ENCODE results near the gene AUP1.
"Not testable (repeated sequence)": the region's sequence is repeated elsewhere in the genome, so short reads cannot be mapped to it uniquely, and the experiment has no call there.

Gene AUP1

GRCh38 chr2:74529357-74530238 lies at the start of gene AUP1, which contains the start of gene HTRA2:
TSS of gene AUP1 (minus strand) at chr2:74529706. CDS start at chr2:74529629, 77 bp downstream.
TSS of gene HTRA2 (plus strand) at chr2:74529933. CDS start at chr2:74530007, 74 bp downstream.
- DNase-seq = peak; percentile 97

- DNase-seq = no peak
These were observed 48.9 kb upstream of the AUP1 start for GRCh38 chr2:74578408-74578807.

GRCh38 chr2:74577448-74577847 lies 47.9 kb upstream of the AUP1 start:
- DNase-seq = no peak

GRCh38 chr2:74576863-74577229 lies 47.3 kb upstream of the AUP1 start:
- no peak for DNase-seq

GRCh38 chr2:74576211-74576862 lies 46.8 kb upstream of the AUP1 start:
- no peak for DNase-seq

- DNase-seq = no peak
These were observed 45.8 kb upstream of the AUP1 start for GRCh38 chr2:74575320-74575719.

GRCh38 chr2:74573747-74574562 lies 44.4 kb upstream of the AUP1 start:
- DNase-seq = no peak

- DNase-seq = no peak
These were observed 42.8 kb upstream of the AUP1 start for GRCh38 chr2:74572178-74572925.

- no peak for DNase-seq
These were observed 41.6 kb upstream of the AUP1 start for GRCh38 chr2:74571058-74571457.

GRCh38 chr2:74569686-74570085 lies 40.2 kb upstream of the AUP1 start:
- no peak for DNase-seq

- no peak for DNase-seq
These were observed 38.4 kb upstream of the AUP1 start for GRCh38 chr2:74567881-74568280.

GRCh38 chr2:74566754-74567085 lies 37.2 kb upstream of the AUP1 start:
- DNase-seq = no peak

GRCh38 chr2:74566076-74566753 lies 36.7 kb upstream of the AUP1 start:
- DNase-seq = peak; percentile 49

GRCh38 chr2:74564222-74564621 lies 34.7 kb upstream of the AUP1 start:
- no peak for DNase-seq

GRCh38 chr2:74562126-74562775 lies 32.7 kb upstream of the AUP1 start:
- DNase-seq = no peak

- DNase-seq = not testable (repeated sequence)
These were observed 31.5 kb upstream of the AUP1 start for GRCh38 chr2:74561022-74561421.

- DNase-seq = no peak
These were observed 31.1 kb upstream of the AUP1 start for GRCh38 chr2:74560591-74560990.

- no peak for DNase-seq
These were observed 30.4 kb upstream of the AUP1 start for GRCh38 chr2:74559912-74560311.

- DNase-seq = no peak
These were observed 29.1 kb upstream of the AUP1 start for GRCh38 chr2:74558284-74559230.

- DNase-seq = no peak
These were observed 27.4 kb upstream of the AUP1 start for GRCh38 chr2:74556831-74557370.

Measured in NK-92 treated with Interleukin-12 subunit alpha and Interleukin-12 subunit beta, amount 100 ng/mL, for 24 hours (cell line).